HCT116 (cell line): ENCODE measurements around the gene ZNF586.

Source experiments
- EZH2 ChIP-seq: fragments of 200-600 bp; sonication (generic); IDR thresholded peaks from 2 replicates; pipeline ENCODE4 v1.6.1; 2017; ENCODE audit warnings: antibody characterized with exemption, mixed run types
- POLR2AphosphoS5 ChIP-seq: IDR thresholded peaks from 2 replicates; pipeline ENCODE4 v1.6.1; 2011; ENCODE audit warnings: mild to moderate bottlenecking, low read depth, low read length, moderate library complexity
- SIN3A ChIP-seq: IDR thresholded peaks from 2 replicates; pipeline ENCODE4 v1.6.1; 2012; ENCODE audit warnings: low read depth
- SP1 ChIP-seq: IDR thresholded peaks from 2 replicates; pipeline ENCODE4 v1.6.1; 2012; ENCODE audit warnings: low read depth
- SRF ChIP-seq: IDR thresholded peaks from 2 replicates; pipeline ENCODE4 v1.6.1; 2012; ENCODE audit warnings: low read depth
- YY1 ChIP-seq: IDR thresholded peaks from 2 replicates; pipeline ENCODE4 v1.6.1; 2011; ENCODE audit warnings: low read length, low read depth, moderate library complexity, mild to moderate bottlenecking; ENCODE audit not compliant: insufficient replicate concordance; ENCODE audit errors: extremely low read depth
- TF ChIP-seq, protein P1 (sequence below): IDR thresholded peaks from 2 replicates; pipeline ENCODE4 v1.6.1; 2012
- TF ChIP-seq, protein P2 (sequence below), 3 experiments: fragments of 200-600 bp in 1 of 3; sonication (generic) in 1 of 3; IDR thresholded peaks in 2 of 3; conservative IDR thresholded peaks in 1 of 3; 2 replicates each; pipeline ENCODE4 v1.5.1; 2012 to 2017; ENCODE audit warnings: low read depth in 2 of 3, low read length in 2 of 3, antibody characterized with exemption in 1 of 3, borderline replicate concordance in 1 of 3, control low read depth in 1 of 3, mild to moderate bottlenecking in 1 of 3, mixed read lengths in 1 of 3, mixed run types in 1 of 3, moderate library complexity in 1 of 3; ENCODE audit not compliant: insufficient read depth in 1 of 3

DNA sequence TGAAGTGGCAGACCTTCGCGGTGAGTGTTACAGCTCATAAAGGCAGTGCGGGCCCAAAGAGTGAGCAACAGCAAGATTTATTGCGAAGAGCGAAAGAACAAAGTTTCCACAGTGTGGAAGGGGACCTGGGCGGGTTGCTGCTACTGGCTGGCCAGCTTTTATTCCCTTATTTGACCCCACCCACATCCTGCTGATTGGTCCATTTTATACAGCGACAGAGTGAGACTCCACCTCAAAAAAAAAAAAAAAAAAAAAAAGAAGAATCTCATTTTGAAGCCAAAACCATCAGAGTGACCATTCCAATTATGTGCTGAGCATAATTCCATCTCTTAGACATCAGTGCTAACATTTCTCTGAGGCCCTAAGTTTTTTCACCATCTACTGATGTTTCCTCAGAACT, 47.2 kb downstream of the ZNF586 start:
- TF ChIP-seq EZH2 (no peak), SRF (no peak), POLR2AphosphoS5 (no peak), SP1 (no peak), SIN3A (no peak), YY1 (no peak)
- TF ChIP-seq, protein P1, sequence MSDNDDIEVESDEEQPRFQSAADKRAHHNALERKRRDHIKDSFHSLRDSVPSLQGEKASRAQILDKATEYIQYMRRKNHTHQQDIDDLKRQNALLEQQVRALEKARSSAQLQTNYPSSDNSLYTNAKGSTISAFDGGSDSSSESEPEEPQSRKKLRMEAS, result no peak
- TF ChIP-seq, protein P2, sequence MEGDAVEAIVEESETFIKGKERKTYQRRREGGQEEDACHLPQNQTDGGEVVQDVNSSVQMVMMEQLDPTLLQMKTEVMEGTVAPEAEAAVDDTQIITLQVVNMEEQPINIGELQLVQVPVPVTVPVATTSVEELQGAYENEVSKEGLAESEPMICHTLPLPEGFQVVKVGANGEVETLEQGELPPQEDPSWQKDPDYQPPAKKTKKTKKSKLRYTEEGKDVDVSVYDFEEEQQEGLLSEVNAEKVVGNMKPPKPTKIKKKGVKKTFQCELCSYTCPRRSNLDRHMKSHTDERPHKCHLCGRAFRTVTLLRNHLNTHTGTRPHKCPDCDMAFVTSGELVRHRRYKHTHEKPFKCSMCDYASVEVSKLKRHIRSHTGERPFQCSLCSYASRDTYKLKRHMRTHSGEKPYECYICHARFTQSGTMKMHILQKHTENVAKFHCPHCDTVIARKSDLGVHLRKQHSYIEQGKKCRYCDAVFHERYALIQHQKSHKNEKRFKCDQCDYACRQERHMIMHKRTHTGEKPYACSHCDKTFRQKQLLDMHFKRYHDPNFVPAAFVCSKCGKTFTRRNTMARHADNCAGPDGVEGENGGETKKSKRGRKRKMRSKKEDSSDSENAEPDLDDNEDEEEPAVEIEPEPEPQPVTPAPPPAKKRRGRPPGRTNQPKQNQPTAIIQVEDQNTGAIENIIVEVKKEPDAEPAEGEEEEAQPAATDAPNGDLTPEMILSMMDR (IDR thresholded peaks at IDR 0.05 in 2 of 3, conservative IDR thresholded peaks at IDR 0.05 in 1 of 3; ENCODE audit: borderline replicate concordance in 1 of 3, insufficient read depth in 1 of 3, low read depth in 2 of 3, low read length in 2 of 3), result no peak
